NB4 (cell line): ENCODE results near the gene TSEN15.

Experiments used
- CTCF ChIP-seq: IDR thresholded peaks from one replicate; pipeline ENCODE4 v1.5.1; 2012; ENCODE audit warnings: low read depth, low read length
- MAX ChIP-seq: IDR thresholded peaks from 2 replicates; pipeline ENCODE4 v1.6.1; 2011; ENCODE audit warnings: low read depth, low read length
- POLR2A ChIP-seq: IDR thresholded peaks from 2 replicates; pipeline ENCODE4 v1.6.1; 2011; ENCODE audit warnings: mild to moderate bottlenecking; ENCODE audit not compliant: insufficient read length; ENCODE audit errors: extremely low read depth

- TF ChIP-seq POLR2A (no peak), CTCF (no peak), MAX (no peak)
Observed at GRCh38 chr1:184078564-184079249, 27.2 kb downstream of the TSEN15 start.
